Measurements from ENCODE around the gene MB.

DNA sequence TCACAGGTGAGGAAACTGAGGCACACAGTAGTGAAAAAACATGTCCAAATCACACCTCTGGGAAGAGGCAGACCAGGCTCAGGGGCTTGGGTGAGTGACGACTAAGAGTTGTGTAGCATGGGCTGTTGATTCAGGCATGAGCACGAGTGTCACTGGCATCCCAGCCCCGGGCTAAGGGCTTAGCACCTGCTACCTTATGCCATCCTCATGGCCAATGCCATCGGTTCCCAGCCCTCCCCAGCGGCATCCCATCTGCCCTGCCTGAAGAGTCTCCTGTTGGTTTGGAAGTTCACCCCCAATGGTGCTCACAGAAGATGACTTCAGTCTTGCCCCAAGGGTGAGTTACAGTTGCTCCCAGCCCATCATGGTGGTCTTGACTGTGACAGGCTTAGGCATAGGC is 22.4 kb downstream of the MB start:
- TF ChIP-seq, protein P1, sequence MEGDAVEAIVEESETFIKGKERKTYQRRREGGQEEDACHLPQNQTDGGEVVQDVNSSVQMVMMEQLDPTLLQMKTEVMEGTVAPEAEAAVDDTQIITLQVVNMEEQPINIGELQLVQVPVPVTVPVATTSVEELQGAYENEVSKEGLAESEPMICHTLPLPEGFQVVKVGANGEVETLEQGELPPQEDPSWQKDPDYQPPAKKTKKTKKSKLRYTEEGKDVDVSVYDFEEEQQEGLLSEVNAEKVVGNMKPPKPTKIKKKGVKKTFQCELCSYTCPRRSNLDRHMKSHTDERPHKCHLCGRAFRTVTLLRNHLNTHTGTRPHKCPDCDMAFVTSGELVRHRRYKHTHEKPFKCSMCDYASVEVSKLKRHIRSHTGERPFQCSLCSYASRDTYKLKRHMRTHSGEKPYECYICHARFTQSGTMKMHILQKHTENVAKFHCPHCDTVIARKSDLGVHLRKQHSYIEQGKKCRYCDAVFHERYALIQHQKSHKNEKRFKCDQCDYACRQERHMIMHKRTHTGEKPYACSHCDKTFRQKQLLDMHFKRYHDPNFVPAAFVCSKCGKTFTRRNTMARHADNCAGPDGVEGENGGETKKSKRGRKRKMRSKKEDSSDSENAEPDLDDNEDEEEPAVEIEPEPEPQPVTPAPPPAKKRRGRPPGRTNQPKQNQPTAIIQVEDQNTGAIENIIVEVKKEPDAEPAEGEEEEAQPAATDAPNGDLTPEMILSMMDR (IDR thresholded peaks at IDR 0.05), result no peak
- no peak for TF ChIP-seq EZH2 (IDR thresholded peaks at IDR 0.05; ENCODE audit: borderline replicate concordance, insufficient read depth, low read depth, low read length, poor library complexity, severe bottlenecking)
